SH-SY5Y (cell line): Measurements from ENCODE around the gene TMEM203.

Experiments
- GATA2 ChIP-seq: IDR thresholded peaks from 2 replicates; pipeline ENCODE4 v1.6.1; 2011; ENCODE audit warnings: mild to moderate bottlenecking, low read depth, low read length
- GATA3 ChIP-seq: IDR thresholded peaks from 2 replicates; pipeline ENCODE4 v1.6.1; 2011; ENCODE audit warnings: low read depth, mild to moderate bottlenecking, low read length, moderate library complexity

DNA sequence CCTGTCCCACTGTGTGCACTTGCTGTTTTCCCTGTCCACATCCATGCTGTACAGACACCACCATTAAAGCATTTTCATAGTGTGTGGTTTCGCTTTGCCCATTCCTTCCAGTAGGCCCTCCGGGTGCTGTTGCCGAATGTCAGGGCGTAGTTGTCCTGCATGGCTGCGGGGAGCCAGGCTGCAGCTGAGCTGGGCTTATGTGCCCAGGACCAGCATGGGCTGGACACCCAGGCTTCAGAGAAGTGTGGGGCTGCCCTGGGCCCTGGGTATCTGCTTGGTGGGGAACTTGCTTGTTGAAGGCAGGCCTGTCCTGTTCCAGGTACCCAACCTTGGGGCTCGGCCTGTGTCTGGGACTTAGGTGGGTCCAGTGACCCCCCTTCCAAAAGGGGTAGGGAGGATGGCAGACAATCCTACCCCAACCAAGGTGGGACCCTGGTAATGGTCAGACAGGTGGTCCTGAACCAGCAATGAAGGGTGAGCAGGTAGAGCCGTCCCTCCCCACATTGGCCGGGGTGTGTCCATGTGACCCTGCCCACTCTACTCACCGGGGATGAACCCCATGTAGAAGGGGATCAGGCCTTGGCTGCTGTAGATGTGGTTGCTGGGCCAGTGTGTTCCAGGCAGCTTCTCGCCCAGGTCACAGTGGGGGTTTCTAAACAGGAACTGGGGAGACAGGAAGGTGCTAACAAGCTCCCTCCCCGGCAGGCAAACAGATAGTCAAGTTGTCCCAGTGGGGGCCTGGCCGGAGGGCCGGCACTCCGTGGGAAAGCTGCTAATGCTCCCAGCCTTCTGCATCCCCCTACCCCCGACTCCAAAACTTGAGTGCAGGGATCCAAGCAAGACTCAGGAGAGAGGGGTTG lies 38.4 kb upstream of the TMEM203 start:
- TF ChIP-seq GATA2 (no peak), GATA3 (no peak)
